ENCODE results near the gene GPR39. TPM values are rescaled to one million over a fixed set of nuclear protein-coding genes. Genes with fewer than 3 reads are reported as not detected.

Gene GPR39
- total RNA-seq, 1 donor from 2014 or later: 7.4 TPM

- no peak for DNase-seq (ENCODE audit: low spot score)
- ATAC-seq: no peak
These were observed 4.6 kb upstream of the GPR39 start for GRCh38 chr2:132412021-132412420.

- DNase-seq (ENCODE audit: low spot score) (no peak), ATAC-seq (no peak)
These were observed 2.5 kb upstream of the GPR39 start for GRCh38 chr2:132414081-132414480.

- DNase-seq (ENCODE audit: low spot score) (no peak), ATAC-seq (peak; percentile 0)
These were observed 1.2 kb upstream of the GPR39 start for GRCh38 chr2:132415256-132415914.

- peak; percentile 97 for DNase-seq (ENCODE audit: low spot score)
- peak; percentile 87 for ATAC-seq
These were observed 486 bp upstream of the GPR39 start for GRCh38 chr2:132415915-132416722.

DNA sequence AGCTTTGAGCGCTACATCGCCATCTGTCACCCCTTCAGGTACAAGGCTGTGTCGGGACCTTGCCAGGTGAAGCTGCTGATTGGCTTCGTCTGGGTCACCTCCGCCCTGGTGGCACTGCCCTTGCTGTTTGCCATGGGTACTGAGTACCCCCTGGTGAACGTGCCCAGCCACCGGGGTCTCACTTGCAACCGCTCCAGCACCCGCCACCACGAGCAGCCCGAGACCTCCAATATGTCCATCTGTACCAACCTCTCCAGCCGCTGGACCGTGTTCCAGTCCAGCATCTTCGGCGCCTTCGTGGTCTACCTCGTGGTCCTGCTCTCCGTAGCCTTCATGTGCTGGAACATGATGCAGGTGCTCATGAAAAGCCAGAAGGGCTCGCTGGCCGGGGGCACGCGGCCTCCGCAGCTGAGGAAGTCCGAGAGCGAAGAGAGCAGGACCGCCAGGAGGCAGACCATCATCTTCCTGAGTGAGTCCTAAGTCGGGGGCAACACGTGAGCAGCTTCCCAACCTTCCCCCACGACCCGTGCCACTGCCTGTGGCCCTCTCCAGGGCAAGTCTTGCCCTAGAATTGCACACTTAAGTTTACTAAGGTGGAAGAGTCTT, 928 bp downstream of the GPR39 start:
- DNase-seq (ENCODE audit: low spot score) (no peak), ATAC-seq (no peak)

GRCh38 chr2:132419235-132419634, 2.6 kb downstream of the GPR39 start:
- ATAC-seq: no peak

GRCh38 chr2:132419941-132420340, 3.3 kb downstream of the GPR39 start:
- DNase-seq (ENCODE audit: low spot score) (no peak), ATAC-seq (no peak)

More at GRCh38 chr2:132419235-132419634, 2.6 kb downstream of the GPR39 start:
- no peak for DNase-seq (ENCODE audit: low spot score)

- no peak for DNase-seq (ENCODE audit: low spot score)
- ATAC-seq: no peak
These were observed 4.5 kb downstream of the GPR39 start for GRCh38 chr2:132420816-132421805.

DNA sequence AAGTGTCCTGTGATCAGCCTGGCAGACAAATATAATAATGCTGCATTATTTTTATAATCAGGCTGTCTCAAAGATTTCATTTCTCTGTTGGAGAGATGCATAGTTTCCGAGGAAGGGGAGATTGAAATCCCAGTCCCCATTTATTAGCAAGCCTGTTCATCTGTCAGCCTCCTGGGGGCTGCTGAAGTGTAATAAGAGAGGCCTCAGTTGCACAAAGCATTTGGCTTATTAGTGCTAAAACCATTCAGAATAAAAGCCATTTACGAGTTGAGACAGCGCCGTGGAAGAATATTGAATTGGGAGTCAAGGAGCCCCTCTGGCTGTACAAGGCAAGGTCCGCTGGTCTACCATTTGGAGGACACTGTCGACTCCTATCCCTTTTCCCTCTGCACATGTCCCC, 6.1 kb downstream of the GPR39 start:
- ATAC-seq (no peak), DNase-seq (ENCODE audit: low spot score) (no peak)

DNA sequence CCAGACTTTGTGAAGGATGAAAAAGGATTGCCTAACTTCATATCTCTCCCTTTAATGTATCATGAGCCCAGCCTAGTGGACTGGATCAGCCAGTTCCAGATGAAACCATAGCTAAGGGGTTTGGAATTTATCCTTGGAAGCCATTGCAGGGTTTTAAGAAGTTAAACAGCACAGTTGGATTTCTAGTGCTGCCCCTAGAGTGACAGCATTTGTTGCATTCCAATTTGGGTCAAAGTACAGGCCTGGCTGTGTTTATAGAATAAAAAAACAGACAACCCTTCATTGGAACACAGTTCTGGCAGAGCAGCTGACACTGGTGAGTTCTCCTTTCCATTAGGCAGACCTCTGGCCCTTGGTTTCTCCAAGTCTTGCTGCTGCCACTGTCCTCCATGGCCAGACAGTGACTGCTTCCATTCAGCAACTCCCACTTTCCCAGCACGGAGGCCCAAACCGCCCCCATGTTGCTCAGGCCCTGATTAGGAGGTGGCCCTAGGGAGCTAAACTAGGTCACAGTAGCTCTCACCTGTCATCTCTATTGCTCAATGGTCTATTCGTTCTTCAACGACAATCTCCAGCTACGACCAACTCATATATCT, 8.0 kb downstream of the GPR39 start:
- ATAC-seq (peak; percentile 88), DNase-seq (ENCODE audit: low spot score) (peak; percentile 69)

DNA sequence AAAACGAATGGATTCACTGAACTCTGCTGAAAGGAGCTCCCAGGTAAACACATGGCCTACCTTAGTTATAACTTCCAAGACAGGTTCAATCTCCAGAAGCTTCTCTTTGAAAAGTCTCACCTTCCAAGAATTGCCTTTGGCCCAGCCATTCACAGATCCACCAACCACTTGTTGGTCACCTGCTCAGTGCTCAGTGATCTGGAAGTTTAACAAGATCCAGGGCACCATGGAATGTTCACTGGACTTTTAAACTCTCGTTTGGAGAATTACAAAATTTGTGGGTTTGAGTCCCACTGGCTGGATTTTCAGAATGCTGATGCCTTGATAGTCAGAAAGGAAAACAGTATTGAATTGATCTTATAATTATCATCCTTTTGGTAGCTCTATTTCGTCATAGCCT, 9.4 kb downstream of the GPR39 start:
- peak; percentile 48 for DNase-seq (ENCODE audit: low spot score)
- peak; percentile 52 for ATAC-seq

- ATAC-seq: no peak
- no peak for DNase-seq (ENCODE audit: low spot score)
These were observed 10.1 kb downstream of the GPR39 start for GRCh38 chr2:132426656-132427055.

- no peak for DNase-seq (ENCODE audit: low spot score)
These were observed 12.7 kb downstream of the GPR39 start for GRCh38 chr2:132429351-132429750.

DNA sequence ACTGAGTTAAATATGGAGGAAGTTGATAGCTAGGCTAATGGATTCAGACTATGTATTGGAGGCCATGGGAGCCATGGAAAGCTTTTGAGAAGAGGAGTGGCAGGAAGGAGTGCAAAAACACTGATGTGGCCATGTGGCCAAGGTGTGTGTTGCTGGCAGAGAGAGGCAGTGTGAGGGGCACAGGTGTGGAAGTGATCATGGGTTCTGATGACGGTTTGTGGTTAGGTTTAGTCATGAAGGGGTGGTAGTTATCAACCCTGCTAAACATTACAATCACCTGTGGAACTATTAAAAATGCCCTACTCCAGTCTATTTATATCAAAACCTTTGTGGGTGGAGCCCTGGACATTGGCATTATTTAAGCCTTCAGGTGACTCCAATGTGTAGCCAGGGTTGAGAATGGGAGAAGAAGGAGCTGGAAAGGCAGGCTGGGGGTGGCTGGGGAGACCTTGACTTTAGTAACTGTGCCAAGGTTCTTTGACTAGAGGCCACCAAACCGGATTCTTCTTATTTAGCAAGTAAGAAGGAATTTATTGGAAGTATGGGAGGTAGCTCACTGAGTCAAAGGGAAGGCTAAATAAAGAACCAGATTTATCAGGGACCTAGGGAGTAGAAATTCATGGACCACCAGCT, 13.5 kb downstream of the GPR39 start:
- ATAC-seq (no peak), DNase-seq (ENCODE audit: low spot score) (no peak)

More at GRCh38 chr2:132429351-132429750, 12.7 kb downstream of the GPR39 start:
- ATAC-seq: no peak

- ATAC-seq (no peak), DNase-seq (ENCODE audit: low spot score) (no peak)
These were observed 14.3 kb downstream of the GPR39 start for GRCh38 chr2:132430895-132431294.

- no peak for ATAC-seq
- no peak for DNase-seq (ENCODE audit: low spot score)
These were observed 21.5 kb downstream of the GPR39 start for GRCh38 chr2:132437852-132438669.

DNA sequence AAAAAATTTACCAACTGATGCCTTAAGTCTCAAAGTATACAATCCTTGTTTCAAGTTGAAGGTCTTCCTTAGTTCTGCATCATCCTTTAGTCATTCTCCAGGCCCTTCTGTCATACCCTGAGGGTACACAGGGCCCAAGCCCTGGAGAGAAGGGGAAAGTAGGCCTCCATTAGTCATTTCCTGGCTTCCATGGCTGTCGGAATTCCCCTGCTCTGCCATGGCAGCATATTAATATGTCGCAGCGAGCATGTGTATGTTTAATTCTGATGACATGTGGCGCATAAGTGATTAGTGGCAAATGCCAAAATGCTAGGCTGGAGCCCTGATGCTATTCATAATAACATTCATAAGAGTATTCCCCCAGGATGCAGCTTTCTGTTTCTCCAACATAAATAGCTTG, 22.1 kb downstream of the GPR39 start:
- ATAC-seq (no peak), DNase-seq (ENCODE audit: low spot score) (no peak)

DNA sequence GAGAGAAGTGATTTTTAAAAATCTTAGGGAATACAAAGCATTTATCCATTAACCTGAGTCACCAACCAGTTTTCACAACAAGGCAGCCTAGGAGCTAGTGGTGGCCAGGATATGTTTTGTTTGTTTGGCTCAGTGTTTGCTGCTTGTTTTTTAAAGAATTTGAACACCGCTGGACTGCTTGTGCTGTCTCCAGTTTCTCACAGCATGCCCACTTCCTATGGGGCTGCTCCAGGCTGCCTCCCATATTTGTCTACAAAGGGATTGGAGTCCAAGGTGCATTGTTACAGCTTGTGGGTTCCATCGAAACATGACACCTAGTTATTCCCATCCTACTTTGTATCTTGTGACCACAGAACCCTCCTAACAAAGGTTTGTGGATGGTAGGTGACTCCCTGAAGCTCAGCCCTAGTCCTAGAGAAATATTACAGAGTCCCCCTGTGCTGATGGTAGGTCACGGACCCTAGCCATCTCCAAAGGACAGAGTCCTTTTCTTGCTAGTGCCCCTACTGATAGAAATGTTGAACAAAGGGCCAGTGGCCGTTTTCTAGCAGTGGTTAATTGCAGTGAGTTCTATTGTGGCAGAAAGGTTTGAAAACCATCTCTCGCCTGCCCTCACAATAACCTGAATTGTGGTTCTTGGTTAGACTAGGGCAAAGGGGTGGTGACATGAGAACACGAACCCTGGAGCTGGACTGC, 23.2 kb downstream of the GPR39 start:
- ATAC-seq (no peak), DNase-seq (ENCODE audit: low spot score) (no peak)
